SK-N-SH (cell line): ENCODE data around the gene TGFBR3.

ENCODE experiments used
- FOXM1 ChIP-seq: IDR thresholded peaks from 2 replicates; pipeline ENCODE4 v1.4.0; 2012; ENCODE audit warnings: low read depth, mild to moderate bottlenecking
- POLR2AphosphoS5 ChIP-seq: IDR thresholded peaks from 2 replicates; pipeline ENCODE4 v1.6.1; 2012; ENCODE audit warnings: low read depth, low read length
- SMC3 ChIP-seq: IDR thresholded peaks from 2 replicates; pipeline ENCODE4 v1.6.1; 2012; ENCODE audit warnings: low read depth, low read length, improper control_type of control experiment
- TF ChIP-seq, protein P1 (sequence below): fragments of 200-600 bp; sonication (generic); IDR thresholded peaks from 2 replicates; pipeline ENCODE4 v1.6.1; 2017; ENCODE audit warnings: antibody characterized with exemption, mild to moderate bottlenecking, moderate library complexity

DNA sequence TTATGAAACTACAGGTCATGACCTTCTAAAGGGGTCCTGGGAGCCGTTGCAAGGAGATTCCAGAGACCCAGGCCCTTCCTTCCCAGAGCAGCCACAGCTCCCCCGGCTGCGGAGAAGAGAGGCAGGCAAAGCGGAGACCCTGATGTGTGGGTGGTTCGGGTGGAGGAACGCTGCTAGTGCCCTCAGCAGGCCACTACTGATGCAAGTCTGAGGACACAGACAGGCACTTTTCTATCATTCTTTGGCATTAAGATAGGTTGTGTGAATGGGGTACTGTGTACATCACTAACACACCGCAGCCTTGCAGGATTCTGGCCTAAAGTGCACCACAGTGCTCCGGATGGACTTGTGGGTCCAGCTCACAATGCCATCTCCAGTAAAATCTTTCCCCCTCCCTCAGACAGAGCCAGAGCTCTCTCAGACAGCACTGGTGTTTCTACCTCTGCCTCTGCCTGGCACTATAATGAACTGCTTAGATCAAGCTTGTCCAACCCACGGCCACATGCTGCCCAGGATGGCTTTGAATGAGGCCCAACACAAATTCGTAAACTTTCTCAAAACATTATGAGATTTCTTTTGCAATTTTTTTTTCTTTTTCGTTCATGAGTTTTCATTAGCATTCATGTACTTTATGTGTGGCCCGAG is 121.4 kb downstream of the TGFBR3 start:
- TF ChIP-seq, protein P1, sequence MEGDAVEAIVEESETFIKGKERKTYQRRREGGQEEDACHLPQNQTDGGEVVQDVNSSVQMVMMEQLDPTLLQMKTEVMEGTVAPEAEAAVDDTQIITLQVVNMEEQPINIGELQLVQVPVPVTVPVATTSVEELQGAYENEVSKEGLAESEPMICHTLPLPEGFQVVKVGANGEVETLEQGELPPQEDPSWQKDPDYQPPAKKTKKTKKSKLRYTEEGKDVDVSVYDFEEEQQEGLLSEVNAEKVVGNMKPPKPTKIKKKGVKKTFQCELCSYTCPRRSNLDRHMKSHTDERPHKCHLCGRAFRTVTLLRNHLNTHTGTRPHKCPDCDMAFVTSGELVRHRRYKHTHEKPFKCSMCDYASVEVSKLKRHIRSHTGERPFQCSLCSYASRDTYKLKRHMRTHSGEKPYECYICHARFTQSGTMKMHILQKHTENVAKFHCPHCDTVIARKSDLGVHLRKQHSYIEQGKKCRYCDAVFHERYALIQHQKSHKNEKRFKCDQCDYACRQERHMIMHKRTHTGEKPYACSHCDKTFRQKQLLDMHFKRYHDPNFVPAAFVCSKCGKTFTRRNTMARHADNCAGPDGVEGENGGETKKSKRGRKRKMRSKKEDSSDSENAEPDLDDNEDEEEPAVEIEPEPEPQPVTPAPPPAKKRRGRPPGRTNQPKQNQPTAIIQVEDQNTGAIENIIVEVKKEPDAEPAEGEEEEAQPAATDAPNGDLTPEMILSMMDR, result no peak
- TF ChIP-seq SMC3 (no peak), POLR2AphosphoS5 (no peak), FOXM1 (no peak)
